Measurements from ENCODE around the gene IRF2BPL. TPM values are rescaled to one million over a fixed set of nuclear protein-coding genes. Genes with fewer than 3 reads are reported as not detected.

The IRF2BPL gene
- total and polyA plus RNA-seq, 9 of the 15 experiments (the other 6 are each of a cell fraction or from before 2014, with no cell fraction given): 0.52 to 21.6 (median 2.5) TPM

- TF ChIP-seq REST (IDR thresholded peaks at IDR 0.05; ENCODE audit: borderline replicate concordance) (peak; percentile 68), REST (CRISPR knock-in tag; IDR thresholded peaks at IDR 0.05; ENCODE audit: low read depth) (no peak), MNT (conservative IDR thresholded peaks at IDR 0.05) (peak; percentile 74 to 79), YBX1 (IDR thresholded peaks at IDR 0.05) (no peak), MAFF (IDR thresholded peaks at IDR 0.05; ENCODE audit: low read length) (no peak), RAD21 (CRISPR knock-in tag; conservative IDR thresholded peaks at IDR 0.05 in 1 of 2, IDR thresholded peaks at IDR 0.05 in 1 of 2) (peak; percentile 60 to 63), SNIP1 (IDR thresholded peaks at IDR 0.05; ENCODE audit: low read depth) (no peak), ZBTB12 (CRISPR knock-in tag; IDR thresholded peaks at IDR 0.05) (no peak), ZNF324 (CRISPR knock-in tag; IDR thresholded peaks at IDR 0.05) (no peak), BCL6 (CRISPR knock-in tag; IDR thresholded peaks at IDR 0.05) (no peak), ZNF224 (CRISPR knock-in tag; IDR thresholded peaks at IDR 0.05) (no peak), CCAR2 (IDR thresholded peaks at IDR 0.05; ENCODE audit: low read depth, low read length) (no peak), ARID2 (IDR thresholded peaks at IDR 0.05) (no peak), MAZ (CRISPR knock-in tag; conservative IDR thresholded peaks at IDR 0.05 in 1 of 2, IDR thresholded peaks at IDR 0.05 in 1 of 2) (peak in 1 of 2 experiments; percentile 72; a peak in 2 of 4 replicates), PTRF (tag; IDR thresholded peaks at IDR 0.05) (no peak), KAT8 (IDR thresholded peaks at IDR 0.05; ENCODE audit: low read depth) (no peak), TFAP4 (CRISPR knock-in tag; IDR thresholded peaks at IDR 0.05; ENCODE audit: borderline replicate concordance) (peak; percentile 94)
Measured at GRCh38 chr14:77059276-77059915, 30.9 kb upstream of the IRF2BPL start (continued).

Data from K562 (cell line).